ENCODE results near the gene CRIM1.

- no peak for TF ChIP-seq EZH2 (IDR thresholded peaks at IDR 0.05; ENCODE audit: borderline replicate concordance, low read depth, low read length, severe bottlenecking)
- no peak for TF ChIP-seq CTCF (IDR thresholded peaks at IDR 0.05; ENCODE audit: borderline replicate concordance, extremely low read depth, low read length, poor library complexity, severe bottlenecking)
These were observed 214.8 kb downstream of the CRIM1 start for GRCh38 chr2:36570416-36570815.

Data from DND-41 (cell line).